Measurements from ENCODE around the gene KCNMA1. TPM values are rescaled to one million over a fixed set of nuclear protein-coding genes. Genes with fewer than 3 reads are reported as not detected.
"Not testable (repeated sequence)": the region's sequence is repeated elsewhere in the genome, so short reads cannot be mapped to it uniquely, and the experiment has no call there.

Gene KCNMA1
- total RNA-seq, 1 donor from 2014 or later = 2.2 TPM

DNA sequence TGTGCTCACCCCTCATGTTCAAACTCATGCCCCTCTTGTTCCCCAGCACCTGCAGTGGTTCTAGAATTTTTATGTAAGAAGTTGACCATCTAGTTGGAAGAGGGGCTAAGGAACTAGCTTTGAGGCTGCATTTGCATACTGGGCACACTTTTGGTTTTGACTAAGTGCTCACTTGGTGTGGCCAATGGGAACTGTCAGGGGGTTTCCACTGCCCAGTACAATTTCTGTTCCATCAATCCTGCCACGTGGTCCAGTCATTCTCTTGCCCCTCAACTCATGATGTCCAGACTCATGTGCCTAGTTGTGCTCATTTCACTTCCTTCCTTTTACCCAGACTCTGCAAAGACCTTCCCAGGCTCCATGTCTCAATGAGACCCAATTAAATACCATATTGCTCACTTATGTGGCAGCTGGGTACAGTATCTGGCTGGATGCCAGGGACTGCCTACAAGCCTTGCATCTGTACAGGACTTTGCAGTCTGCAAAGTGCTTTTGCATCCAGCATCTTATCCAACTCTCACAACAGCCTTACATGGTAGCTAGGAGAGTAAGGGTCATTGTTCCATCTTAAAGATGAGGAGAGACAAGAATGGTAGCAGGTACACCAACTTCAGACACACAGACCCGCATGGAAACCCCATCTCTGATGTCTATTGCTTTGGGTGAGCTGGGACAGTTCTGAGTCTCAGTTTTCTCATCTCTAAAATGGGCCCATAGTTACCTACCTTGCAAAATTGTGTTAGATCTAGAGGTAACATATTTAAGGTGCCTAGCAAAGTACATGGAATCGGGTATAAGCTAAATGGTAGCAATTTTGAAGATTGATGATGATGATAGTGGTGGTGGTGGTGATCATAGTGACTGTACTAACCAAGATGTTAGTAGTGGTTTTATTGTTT, 30.1 kb upstream of the KCNMA1 start:
- no peak for DNase-seq (ENCODE audit: missing footprints)
- intact Hi-C loops (cut with DNase I) = no loop called here
- no peak for ATAC-seq

GRCh38 chr10:77666821-77667220, 29.2 kb upstream of the KCNMA1 start:
- DNase-seq (ENCODE audit: missing footprints) = no peak
- ATAC-seq = no peak
- intact Hi-C loops (cut with DNase I) = no loop called here

GRCh38 chr10:77664696-77665095, 27.1 kb upstream of the KCNMA1 start:
- intact Hi-C loops (cut with DNase I) = no loop called here
- ATAC-seq (no peak), DNase-seq (ENCODE audit: missing footprints) (no peak)

GRCh38 chr10:77664008-77664407, 26.4 kb upstream of the KCNMA1 start:
- no peak for DNase-seq (ENCODE audit: missing footprints)
- intact Hi-C loops (cut with DNase I) = no loop called here
- ATAC-seq = no peak

- DNase-seq (ENCODE audit: missing footprints) (no peak), ATAC-seq (no peak)
- intact Hi-C loops (cut with DNase I) = no loop called here
These were observed 24.1 kb upstream of the KCNMA1 start for GRCh38 chr10:77661674-77662073.

GRCh38 chr10:77661100-77661499, 23.5 kb upstream of the KCNMA1 start:
- ATAC-seq = no peak
- no peak for DNase-seq (ENCODE audit: missing footprints)
- intact Hi-C loops (cut with DNase I) = no loop called here

- DNase-seq (ENCODE audit: missing footprints); intact Hi-C loops (cut with DNase I); ATAC-seq: not testable (repeated sequence)
These were observed 21.6 kb upstream of the KCNMA1 start for GRCh38 chr10:77659046-77659670.

GRCh38 chr10:77653210-77653609, 15.6 kb upstream of the KCNMA1 start:
- ATAC-seq = no peak
- no peak for DNase-seq (ENCODE audit: missing footprints)
- intact Hi-C loops (cut with DNase I) = no loop called here

DNA sequence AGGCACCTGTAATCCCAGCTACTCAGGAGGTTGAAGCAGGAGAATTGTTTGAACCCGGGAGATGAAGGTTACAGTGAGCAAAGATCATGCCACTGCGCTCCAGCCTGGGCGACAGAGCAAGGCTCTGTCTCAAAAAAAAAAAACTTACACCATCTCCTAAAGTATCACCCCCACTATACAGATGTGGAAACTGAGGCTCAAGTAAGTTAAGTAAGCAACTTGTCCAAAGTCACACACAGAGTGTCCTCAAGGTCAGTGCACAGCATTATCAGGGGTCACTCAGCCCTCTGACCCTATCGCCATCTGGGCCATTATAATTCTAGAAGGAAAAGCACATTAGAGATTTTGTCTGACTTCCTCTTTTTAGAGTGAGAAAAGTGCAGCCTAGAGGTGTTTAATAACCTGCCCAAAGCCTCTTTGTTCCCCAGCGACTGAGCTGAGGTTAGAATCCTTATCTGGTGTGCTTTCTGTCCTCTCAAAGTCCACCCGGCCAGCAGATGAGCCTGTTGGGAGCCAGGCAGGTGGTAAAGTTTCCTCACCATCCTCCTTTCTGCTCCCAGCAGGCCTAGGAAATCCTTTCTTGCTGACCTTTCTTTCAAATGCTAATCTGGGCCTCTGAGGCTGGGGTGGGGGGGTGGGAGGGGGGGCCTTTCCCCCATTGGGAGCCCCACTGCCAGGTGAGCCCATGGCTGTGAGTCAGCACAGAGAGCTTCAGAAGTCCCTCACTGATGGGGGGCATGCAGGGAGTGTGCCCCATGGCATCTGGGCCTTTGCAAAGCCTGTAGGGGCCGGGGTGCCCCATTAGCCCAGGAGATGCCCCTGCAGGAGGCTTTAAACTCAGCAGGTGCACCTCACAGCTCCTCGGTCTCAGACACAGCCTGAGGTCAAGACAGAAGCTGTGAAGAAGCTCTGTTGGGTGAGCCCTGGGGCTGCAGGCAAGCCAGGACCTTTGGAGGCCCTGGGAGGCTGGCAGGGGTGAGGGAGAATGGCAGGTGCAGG, 12.0 kb upstream of the KCNMA1 start:
- DNase-seq (ENCODE audit: missing footprints) = no peak
- no peak for ATAC-seq
- intact Hi-C loops (cut with DNase I) = no loop called here

GRCh38 chr10:77648472-77648871, 10.9 kb upstream of the KCNMA1 start:
- no peak for DNase-seq (ENCODE audit: missing footprints)
- ATAC-seq = no peak
- intact Hi-C loops (cut with DNase I) = no loop called here

GRCh38 chr10:77647543-77648293, 10.1 kb upstream of the KCNMA1 start:
- intact Hi-C loops (cut with DNase I) = no loop called here
- ATAC-seq (no peak), DNase-seq (ENCODE audit: missing footprints) (no peak)

DNA sequence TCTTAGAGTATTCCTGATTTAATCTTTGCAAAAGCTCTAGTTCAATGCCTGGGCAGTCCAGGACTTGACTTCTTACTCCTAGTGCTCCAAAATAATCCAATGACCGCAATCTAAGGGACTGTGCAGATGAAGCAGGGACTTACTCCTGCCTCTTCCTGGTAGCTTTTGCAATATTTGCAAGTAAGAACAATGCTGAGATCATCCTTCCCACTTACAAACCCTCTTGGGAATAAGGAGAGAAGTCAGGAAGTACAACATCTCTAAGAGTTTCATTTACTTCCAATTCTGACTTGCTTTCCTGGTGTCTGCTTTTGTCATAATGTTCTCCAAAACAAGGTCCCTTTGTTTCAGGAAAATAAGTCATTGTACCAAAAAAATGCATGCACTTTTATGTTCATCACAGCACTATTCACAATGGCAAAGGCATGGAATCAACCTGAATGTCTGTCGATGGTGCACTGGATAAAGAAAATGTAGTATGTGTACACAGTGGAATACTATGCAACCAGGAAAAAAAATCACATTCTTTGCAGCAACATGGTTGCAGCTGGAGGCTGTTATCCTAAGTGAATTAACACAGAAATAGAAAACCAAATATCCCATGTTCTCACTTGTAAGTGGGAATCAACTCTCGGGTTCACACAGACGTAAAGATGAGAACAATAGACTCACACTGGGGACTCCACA, 7.1 kb upstream of the KCNMA1 start:
- DNase-seq (ENCODE audit: missing footprints) (no peak), ATAC-seq (no peak)
- intact Hi-C loops (cut with DNase I) = loop anchor here (1.0 kb wide), 1 partner anchor 471 kb away; no protein-coding TSS in a partner anchor

- ATAC-seq (no peak), DNase-seq (ENCODE audit: missing footprints) (no peak)
- intact Hi-C loops (cut with DNase I) = no loop called here
These were observed 6.3 kb upstream of the KCNMA1 start for GRCh38 chr10:77643795-77644468.

DNA sequence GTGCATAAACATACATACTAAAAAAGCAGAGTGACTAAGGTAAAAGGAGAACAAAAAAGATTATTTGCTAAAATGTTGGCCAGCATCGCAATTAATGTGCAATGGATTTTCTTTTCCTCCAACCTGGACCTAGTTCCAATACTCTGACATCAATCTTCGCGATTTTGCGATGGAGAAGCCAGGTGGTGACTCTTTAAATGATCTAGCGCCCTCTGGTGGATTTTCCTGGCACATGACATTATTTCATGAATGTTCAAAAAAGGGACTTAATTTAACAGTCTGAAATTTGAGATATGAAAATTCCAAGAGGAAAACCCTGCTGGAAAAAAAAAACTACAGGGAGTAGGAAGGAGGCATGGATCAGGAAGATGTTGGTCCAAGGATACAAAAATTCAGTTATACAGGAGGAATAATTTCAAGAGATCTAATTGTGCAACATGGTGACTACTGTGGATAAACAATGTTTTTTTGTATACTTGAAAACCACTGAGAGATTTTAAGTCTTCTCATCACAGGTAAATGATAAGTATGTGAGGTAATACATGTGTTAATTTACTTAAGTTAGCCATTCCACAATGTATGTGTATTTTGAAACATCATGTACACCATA, 4.3 kb upstream of the KCNMA1 start:
- DNase-seq (ENCODE audit: missing footprints) (no peak), ATAC-seq (no peak)
- intact Hi-C loops (cut with DNase I) = loop anchor here (1.0 kb wide), 2 partner anchors 148 to 250 kb away; no protein-coding TSS in a partner anchor

DNA sequence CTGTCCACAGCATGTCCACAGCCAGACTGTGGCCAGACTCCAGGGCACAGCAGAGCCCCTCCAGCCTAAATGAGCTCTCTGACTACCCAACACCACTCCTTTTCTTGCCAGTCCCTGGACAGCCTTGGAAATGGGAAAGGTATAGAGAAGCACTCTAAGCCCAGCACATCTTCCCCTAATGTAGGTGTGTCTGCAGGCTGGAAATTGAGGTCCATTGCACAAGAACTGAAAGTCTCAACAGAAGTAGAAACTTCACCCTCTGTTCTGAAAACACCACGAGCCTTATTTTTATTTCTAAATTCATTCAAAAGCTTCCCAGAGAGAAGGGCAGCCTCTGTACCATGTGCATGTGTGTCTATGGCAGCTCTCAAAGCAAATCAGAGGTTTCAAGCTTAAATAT, 3.7 kb upstream of the KCNMA1 start:
- ATAC-seq (no peak), DNase-seq (ENCODE audit: missing footprints) (no peak)
- intact Hi-C loops (cut with DNase I) = loop anchor here (1.0 kb wide), 2 partner anchors 147 to 249 kb away; no protein-coding TSS in a partner anchor

- intact Hi-C loops (cut with DNase I) = no loop called here
- ATAC-seq (no peak), DNase-seq (ENCODE audit: missing footprints) (no peak)
These were observed 2.6 kb upstream of the KCNMA1 start for GRCh38 chr10:77640167-77640566.

DNA sequence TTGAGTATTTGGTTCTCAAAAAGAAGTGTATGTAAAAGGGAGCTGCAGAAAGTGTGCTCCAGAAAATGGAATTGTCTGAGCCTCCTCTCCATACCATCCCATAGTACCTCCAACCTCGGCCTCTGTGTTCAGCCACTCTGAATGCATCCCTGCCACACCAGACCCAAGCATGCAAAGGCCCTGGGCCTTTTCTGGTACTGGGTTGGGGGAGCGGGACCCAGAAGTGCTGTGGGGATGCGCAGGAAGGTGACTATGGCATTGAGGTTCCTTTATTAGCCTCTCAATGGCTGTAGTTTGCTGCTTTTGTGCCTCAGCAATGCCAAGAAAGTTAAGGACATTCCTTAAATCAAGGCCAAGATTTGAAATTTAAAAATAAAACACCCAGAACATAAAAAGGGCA, 2.1 kb upstream of the KCNMA1 start:
- DNase-seq (ENCODE audit: missing footprints) (no peak), ATAC-seq (no peak)
- intact Hi-C loops (cut with DNase I) = no loop called here

All from Right ventricle myocardium inferior (tissue), 1 donor.